GM04504 (cell line): Measurements from ENCODE around the gene DUSP10.

ENCODE experiments used
- DNase-seq: peaks from one replicate; pipeline ENCODE4 v3.0.0-alpha.2; 2012; ENCODE audit warnings: low read depth

DUSP10 gene

GRCh38 chr1:221693087-221693486 lies 48.8 kb downstream of the DUSP10 start:
- no peak for DNase-seq

- DNase-seq = no peak
Measured at GRCh38 chr1:221692643-221693042, 49.2 kb downstream of the DUSP10 start.

- no peak for DNase-seq
Measured at GRCh38 chr1:221691261-221691660, 50.6 kb downstream of the DUSP10 start.

GRCh38 chr1:221690858-221691257 lies 51.0 kb downstream of the DUSP10 start:
- DNase-seq = no peak

- DNase-seq = no peak
Measured at GRCh38 chr1:221689138-221689537, 52.8 kb downstream of the DUSP10 start.

- DNase-seq = no peak
Measured at GRCh38 chr1:221688488-221688843, 53.4 kb downstream of the DUSP10 start.

GRCh38 chr1:221687836-221688487 lies 53.9 kb downstream of the DUSP10 start:
- DNase-seq = no peak

GRCh38 chr1:221683681-221684080 lies 58.2 kb downstream of the DUSP10 start:
- no peak for DNase-seq

- DNase-seq = no peak
Measured at GRCh38 chr1:221680085-221680484, 61.8 kb downstream of the DUSP10 start.

GRCh38 chr1:221678014-221678413 lies 63.9 kb downstream of the DUSP10 start:
- DNase-seq = no peak

- no peak for DNase-seq
Measured at GRCh38 chr1:221675880-221676800, 65.7 kb downstream of the DUSP10 start.

GRCh38 chr1:221672965-221673364 lies 68.9 kb downstream of the DUSP10 start:
- DNase-seq = no peak

GRCh38 chr1:221672239-221672645 lies 69.6 kb downstream of the DUSP10 start:
- no peak for DNase-seq

GRCh38 chr1:221670081-221670480 lies 71.8 kb downstream of the DUSP10 start:
- no peak for DNase-seq

- DNase-seq = no peak
Measured at GRCh38 chr1:221669441-221669840, 72.4 kb downstream of the DUSP10 start.

- DNase-seq = no peak
Measured at GRCh38 chr1:221667504-221667903, 74.4 kb downstream of the DUSP10 start.

- no peak for DNase-seq
Measured at GRCh38 chr1:221664253-221664652, 77.6 kb downstream of the DUSP10 start.

GRCh38 chr1:221663321-221663720 lies 78.6 kb downstream of the DUSP10 start:
- DNase-seq = no peak

- DNase-seq = no peak
Measured at GRCh38 chr1:221655766-221656305, 86.1 kb downstream of the DUSP10 start.
